Gastroesophageal sphincter (tissue), 3 donors: Measurements from ENCODE around the gene INO80C.

Experiments
- CTCF ChIP-seq, 4 experiments: fragments of 200-600 bp in 2 of 4; fragments of 450-650 bp in 2 of 4; sonication (generic) in 1 of 4; IDR thresholded peaks; one replicate each; pipeline ENCODE4 v1.5.1; 2017 to 2019; ENCODE audit warnings: antibody characterized with exemption in 4 of 4, mild to moderate bottlenecking in 2 of 4, moderate library complexity in 2 of 4
- POLR2A ChIP-seq, 2 donors: fragments of 450-650 bp; IDR thresholded peaks; one replicate each; pipeline ENCODE4 v1.6.1; 2017; ENCODE audit warnings: antibody characterized with exemption in 2 of 2, mild to moderate bottlenecking in 2 of 2, moderate library complexity in 1 of 2
- POLR2AphosphoS5 ChIP-seq: sonication (generic); formaldehyde crosslinking; IDR thresholded peaks from one replicate; pipeline ENCODE4 v1.6.1; 2017; ENCODE audit warnings: antibody characterized with exemption

- TF ChIP-seq CTCF (IDR thresholded peaks at IDR 0.05) (no peak), POLR2AphosphoS5 (no peak), POLR2A (IDR thresholded peaks at IDR 0.05) (no peak)
Measured at GRCh38 chr18:35473562-35473961, 24.2 kb downstream of the INO80C start.
